SK-N-SH (cell line): ENCODE measurements around the gene TMPRSS9. TPM values are rescaled to one million over a fixed set of nuclear protein-coding genes. Genes with fewer than 3 reads are reported as not detected.

Experiments used
- CTCF ChIA-PET: fragments of 300-600, 350-600 bp; formaldehyde crosslinking; extraction: SDS; loops from one replicate; lab custom pipeline; 2021; lab: Yijun Ruan, JAX
- POLR2A ChIA-PET: fragments of 350-600 bp; sonication (Branson Sonifier 250); formaldehyde crosslinking; extraction: SDS; loops from one replicate; lab custom pipeline; 2020; ENCODE audit warnings: antibody characterized with exemption, inconsistent platforms; lab: Yijun Ruan, JAX
- DNase-seq: peaks from one replicate; pipeline ENCODE4 v3.0.0; 2012
- H2AFZ ChIP-seq: fragments of 200-600 bp; sonication (generic); 2 replicates; pipeline ENCODE4 v1.8.1; 2016; ENCODE audit warnings: antibody characterized with exemption, mild to moderate bottlenecking, low read depth
- H3F3A ChIP-seq: fragments of 200-600 bp; sonication (generic); replicated peaks from 2 replicates; pipeline ENCODE3; 2016; ENCODE audit warnings: antibody characterized with exemption, mild to moderate bottlenecking; ENCODE audit not compliant: insufficient read depth
- H3K27ac ChIP-seq, 2 experiments: fragments of 200-500 bp in 1 of 2; fragments of 200-600 bp in 1 of 2; sonication (Bioruptor generic) in 1 of 2; sonication (generic), shearing (Covaris generic) in 1 of 2; 2 replicates each; pipeline versions ENCODE4 v1.5.1 to v1.6.1; 2014 to 2016; ENCODE audit warnings: low read depth in 2 of 2, inconsistent platforms in 1 of 2, low read length in 1 of 2, mild to moderate bottlenecking in 1 of 2, mixed read lengths in 1 of 2
- H3K27me3 ChIP-seq: fragments of 200-600 bp; sonication (generic), shearing (Covaris generic); 2 replicates; pipeline ENCODE4 v1.6.1; 2016; ENCODE audit warnings: mixed run types; ENCODE audit not compliant: insufficient read depth
- H3K36me3 ChIP-seq, 2 experiments: fragments of 200-500 bp in 1 of 2; fragments of 200-600 bp in 1 of 2; sonication (Bioruptor generic) in 1 of 2; sonication (generic) in 1 of 2; replicated peaks in 1 of 2; 2 replicates each; pipeline versions ENCODE3 to v1.5.1; 2014 to 2016; ENCODE audit warnings: low read length in 1 of 2, mild to moderate bottlenecking in 1 of 2; ENCODE audit not compliant: insufficient read depth in 2 of 2, control insufficient read depth in 1 of 2
- H3K4me1 ChIP-seq, 2 experiments: fragments of 200-500 bp in 1 of 2; fragments of 200-600 bp in 1 of 2; sonication (Bioruptor generic) in 1 of 2; sonication (generic), shearing (Covaris generic) in 1 of 2; 2 replicates each; pipeline versions ENCODE4 v1.5.1 to v1.6.1; 2014 to 2016; ENCODE audit warnings: low read depth in 1 of 2, low read length in 1 of 2, mixed run types in 1 of 2; ENCODE audit not compliant: insufficient read depth in 2 of 2, control insufficient read depth in 1 of 2
- H3K4me2 ChIP-seq: fragments of 200-600 bp; sonication (generic), shearing (Covaris generic); 2 replicates; pipeline ENCODE4 v1.6.1; 2017; ENCODE audit warnings: mixed run types
- H3K4me3 ChIP-seq, 2 experiments: fragments of 200-500 bp in 1 of 2; fragments of 200-600 bp in 1 of 2; sonication (Bioruptor generic) in 1 of 2; sonication (generic), shearing (Covaris generic) in 1 of 2; 2 replicates each; pipeline versions ENCODE4 v1.5.1 to v1.8.1; 2014 to 2016; ENCODE audit warnings: low read depth in 2 of 2, inconsistent platforms in 1 of 2, low read length in 1 of 2, mild to moderate bottlenecking in 1 of 2, mixed read lengths in 1 of 2, moderate library complexity in 1 of 2
- H3K79me2 ChIP-seq: fragments of 200-600 bp; sonication (generic); 2 replicates; pipeline ENCODE4 v1.8.1; 2017; ENCODE audit warnings: mild to moderate bottlenecking; ENCODE audit not compliant: insufficient read depth
- H3K9ac ChIP-seq: fragments of 200-600 bp; sonication (generic); 2 replicates; pipeline ENCODE4 v1.6.1; 2017; ENCODE audit warnings: mixed run types
- H3K9me2 ChIP-seq: fragments of 200-600 bp; sonication (generic); 2 replicates; pipeline ENCODE4 v1.6.1; 2017; ENCODE audit warnings: mixed run types
- H3K9me3 ChIP-seq: fragments of 200-600 bp; sonication (generic); 2 replicates; pipeline ENCODE4 v1.6.1; 2017; ENCODE audit warnings: mixed run types, mild to moderate bottlenecking, moderate library complexity
- H4K20me1 ChIP-seq: fragments of 200-600 bp; sonication (generic); 2 replicates; pipeline ENCODE4 v1.6.1; 2017; ENCODE audit warnings: mild to moderate bottlenecking, mixed run types; ENCODE audit not compliant: insufficient read depth
- CHD2 ChIP-seq: fragments of 150-350 bp; IDR thresholded peaks from 2 replicates; pipeline ENCODE4 v1.6.1; 2018; ENCODE audit warnings: low read length; ENCODE audit not compliant: partially characterized antibody
- FOSL2 ChIP-seq: IDR thresholded peaks from 2 replicates; pipeline ENCODE4 v1.4.0; 2012; ENCODE audit warnings: low read depth, mild to moderate bottlenecking, moderate library complexity, borderline replicate concordance
- GATA2 ChIP-seq: sonication (generic); formaldehyde crosslinking; IDR thresholded peaks from 2 replicates; pipeline ENCODE4 v1.5.0; 2020; ENCODE audit warnings: mild to moderate bottlenecking, missing genetic modification reagents
- MXI1 ChIP-seq: IDR thresholded peaks from 2 replicates; pipeline ENCODE4 v1.6.1; 2012; ENCODE audit warnings: mild to moderate bottlenecking, low read depth, low read length, improper control_type of control experiment
- NFIC ChIP-seq: IDR thresholded peaks from 2 replicates; pipeline ENCODE4 v1.4.0; 2012; ENCODE audit warnings: borderline replicate concordance
- NRF1 ChIP-seq: IDR thresholded peaks from 2 replicates; pipeline ENCODE4 v1.6.1; 2012; ENCODE audit warnings: low read depth, mild to moderate bottlenecking, low read length
- SIN3A ChIP-seq: IDR thresholded peaks from 2 replicates; pipeline ENCODE4 v1.6.1; 2012; ENCODE audit warnings: low read depth, mild to moderate bottlenecking, low read length, moderate library complexity, borderline replicate concordance
- SMC3 ChIP-seq: IDR thresholded peaks from 2 replicates; pipeline ENCODE4 v1.6.1; 2012; ENCODE audit warnings: low read depth, low read length, improper control_type of control experiment
- TAF1 ChIP-seq: IDR thresholded peaks from 2 replicates; pipeline ENCODE4 v1.6.1; 2012; ENCODE audit warnings: low read depth, mild to moderate bottlenecking, low read length, moderate library complexity, borderline replicate concordance
- WGBS: methylation state at CpG from one replicate; pipeline ENCODE4 v1.1.6; 2017; ENCODE audit warnings: low lambda C conversion rate; 5-methylcytosine and 5-hydroxymethylcytosine counted together
- polyA plus RNA-seq, 3 experiments: library from polyadenylated mRNA; depleted of rRNA; stranded (reverse); fragments of >200 nt; gene quantifications; 2 replicates each; pipeline ENCODE4 v1.2.3, GENCODE V29; 2012
- TF ChIP-seq, protein P1 (sequence below): IDR thresholded peaks from 2 replicates; pipeline ENCODE4 v1.4.0; 2012; ENCODE audit warnings: low read depth, borderline replicate concordance
- TF ChIP-seq, protein P2 (sequence below): IDR thresholded peaks from 2 replicates; pipeline ENCODE4 v1.4.0; 2012; ENCODE audit warnings: low read depth, borderline replicate concordance
- TF ChIP-seq, protein P3 (sequence below): IDR thresholded peaks from 2 replicates; pipeline ENCODE4 v1.6.1; 2012; ENCODE audit warnings: mild to moderate bottlenecking, low read depth, low read length, moderate library complexity
- TF ChIP-seq, protein P4 (sequence below): IDR thresholded peaks from 2 replicates; pipeline ENCODE4 v1.4.0; 2012; ENCODE audit warnings: low read depth
- TF ChIP-seq, protein P5 (sequence below): IDR thresholded peaks from 2 replicates; pipeline ENCODE4; 2012

Gene TMPRSS9
- polyA plus RNA-seq, 1 of the 3 experiments (the other 2 are of a cell fraction) = not detected

DNA sequence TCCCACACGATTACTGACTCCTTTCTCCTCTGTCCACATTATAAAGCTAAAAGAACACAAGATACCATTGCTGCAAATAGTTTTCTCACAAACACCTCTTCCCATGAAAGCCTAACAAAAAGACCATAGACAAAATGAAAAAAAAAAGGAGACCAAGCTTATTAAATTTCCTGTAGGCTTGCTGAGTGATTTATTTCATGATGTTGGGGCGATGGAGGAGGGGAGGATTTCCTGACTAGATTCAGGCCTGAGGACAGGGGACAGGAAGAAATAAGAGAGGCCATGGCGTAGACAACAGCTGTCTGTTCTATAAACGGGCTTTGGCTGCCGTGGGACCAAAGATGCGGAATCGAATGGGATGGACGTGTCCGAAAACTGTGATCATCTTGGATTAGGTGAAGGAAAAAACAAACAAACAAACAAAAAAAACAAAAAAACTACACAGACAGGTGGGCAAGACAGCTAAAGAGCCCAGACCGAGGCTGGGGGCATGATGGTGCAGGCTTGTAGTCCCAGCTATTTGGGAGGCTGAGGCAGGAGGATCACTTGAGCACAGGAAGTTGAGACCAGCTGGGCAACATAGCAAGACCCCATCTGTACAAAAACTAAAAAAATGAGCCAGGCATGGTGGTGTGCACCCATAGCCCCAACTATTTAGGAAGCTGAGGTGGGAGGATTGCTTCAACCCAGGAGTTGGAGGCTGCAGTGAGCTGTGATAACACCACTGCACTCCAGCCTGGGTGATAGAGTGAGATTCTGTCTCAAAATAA, 5.3 kb downstream of the TMPRSS9 start (continued):
- TF ChIP-seq, protein P1, sequence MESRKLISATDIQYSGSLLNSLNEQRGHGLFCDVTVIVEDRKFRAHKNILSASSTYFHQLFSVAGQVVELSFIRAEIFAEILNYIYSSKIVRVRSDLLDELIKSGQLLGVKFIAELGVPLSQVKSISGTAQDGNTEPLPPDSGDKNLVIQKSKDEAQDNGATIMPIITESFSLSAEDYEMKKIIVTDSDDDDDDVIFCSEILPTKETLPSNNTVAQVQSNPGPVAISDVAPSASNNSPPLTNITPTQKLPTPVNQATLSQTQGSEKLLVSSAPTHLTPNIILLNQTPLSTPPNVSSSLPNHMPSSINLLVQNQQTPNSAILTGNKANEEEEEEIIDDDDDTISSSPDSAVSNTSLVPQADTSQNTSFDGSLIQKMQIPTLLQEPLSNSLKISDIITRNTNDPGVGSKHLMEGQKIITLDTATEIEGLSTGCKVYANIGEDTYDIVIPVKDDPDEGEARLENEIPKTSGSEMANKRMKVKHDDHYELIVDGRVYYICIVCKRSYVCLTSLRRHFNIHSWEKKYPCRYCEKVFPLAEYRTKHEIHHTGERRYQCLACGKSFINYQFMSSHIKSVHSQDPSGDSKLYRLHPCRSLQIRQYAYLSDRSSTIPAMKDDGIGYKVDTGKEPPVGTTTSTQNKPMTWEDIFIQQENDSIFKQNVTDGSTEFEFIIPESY = no peak
- TF ChIP-seq NFIC (no peak), TAF1 (no peak), MXI1 (no peak), NRF1 (no peak), SMC3 (no peak), CHD2 (no peak)
- TF ChIP-seq, protein P2, sequence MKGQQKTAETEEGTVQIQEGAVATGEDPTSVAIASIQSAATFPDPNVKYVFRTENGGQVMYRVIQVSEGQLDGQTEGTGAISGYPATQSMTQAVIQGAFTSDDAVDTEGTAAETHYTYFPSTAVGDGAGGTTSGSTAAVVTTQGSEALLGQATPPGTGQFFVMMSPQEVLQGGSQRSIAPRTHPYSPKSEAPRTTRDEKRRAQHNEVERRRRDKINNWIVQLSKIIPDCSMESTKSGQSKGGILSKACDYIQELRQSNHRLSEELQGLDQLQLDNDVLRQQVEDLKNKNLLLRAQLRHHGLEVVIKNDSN = no peak
- TF ChIP-seq, protein P3, sequence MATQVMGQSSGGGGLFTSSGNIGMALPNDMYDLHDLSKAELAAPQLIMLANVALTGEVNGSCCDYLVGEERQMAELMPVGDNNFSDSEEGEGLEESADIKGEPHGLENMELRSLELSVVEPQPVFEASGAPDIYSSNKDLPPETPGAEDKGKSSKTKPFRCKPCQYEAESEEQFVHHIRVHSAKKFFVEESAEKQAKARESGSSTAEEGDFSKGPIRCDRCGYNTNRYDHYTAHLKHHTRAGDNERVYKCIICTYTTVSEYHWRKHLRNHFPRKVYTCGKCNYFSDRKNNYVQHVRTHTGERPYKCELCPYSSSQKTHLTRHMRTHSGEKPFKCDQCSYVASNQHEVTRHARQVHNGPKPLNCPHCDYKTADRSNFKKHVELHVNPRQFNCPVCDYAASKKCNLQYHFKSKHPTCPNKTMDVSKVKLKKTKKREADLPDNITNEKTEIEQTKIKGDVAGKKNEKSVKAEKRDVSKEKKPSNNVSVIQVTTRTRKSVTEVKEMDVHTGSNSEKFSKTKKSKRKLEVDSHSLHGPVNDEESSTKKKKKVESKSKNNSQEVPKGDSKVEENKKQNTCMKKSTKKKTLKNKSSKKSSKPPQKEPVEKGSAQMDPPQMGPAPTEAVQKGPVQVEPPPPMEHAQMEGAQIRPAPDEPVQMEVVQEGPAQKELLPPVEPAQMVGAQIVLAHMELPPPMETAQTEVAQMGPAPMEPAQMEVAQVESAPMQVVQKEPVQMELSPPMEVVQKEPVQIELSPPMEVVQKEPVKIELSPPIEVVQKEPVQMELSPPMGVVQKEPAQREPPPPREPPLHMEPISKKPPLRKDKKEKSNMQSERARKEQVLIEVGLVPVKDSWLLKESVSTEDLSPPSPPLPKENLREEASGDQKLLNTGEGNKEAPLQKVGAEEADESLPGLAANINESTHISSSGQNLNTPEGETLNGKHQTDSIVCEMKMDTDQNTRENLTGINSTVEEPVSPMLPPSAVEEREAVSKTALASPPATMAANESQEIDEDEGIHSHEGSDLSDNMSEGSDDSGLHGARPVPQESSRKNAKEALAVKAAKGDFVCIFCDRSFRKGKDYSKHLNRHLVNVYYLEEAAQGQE = no peak
- TF ChIP-seq, protein P4, sequence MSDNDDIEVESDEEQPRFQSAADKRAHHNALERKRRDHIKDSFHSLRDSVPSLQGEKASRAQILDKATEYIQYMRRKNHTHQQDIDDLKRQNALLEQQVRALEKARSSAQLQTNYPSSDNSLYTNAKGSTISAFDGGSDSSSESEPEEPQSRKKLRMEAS = no peak
- TF ChIP-seq, protein P5, sequence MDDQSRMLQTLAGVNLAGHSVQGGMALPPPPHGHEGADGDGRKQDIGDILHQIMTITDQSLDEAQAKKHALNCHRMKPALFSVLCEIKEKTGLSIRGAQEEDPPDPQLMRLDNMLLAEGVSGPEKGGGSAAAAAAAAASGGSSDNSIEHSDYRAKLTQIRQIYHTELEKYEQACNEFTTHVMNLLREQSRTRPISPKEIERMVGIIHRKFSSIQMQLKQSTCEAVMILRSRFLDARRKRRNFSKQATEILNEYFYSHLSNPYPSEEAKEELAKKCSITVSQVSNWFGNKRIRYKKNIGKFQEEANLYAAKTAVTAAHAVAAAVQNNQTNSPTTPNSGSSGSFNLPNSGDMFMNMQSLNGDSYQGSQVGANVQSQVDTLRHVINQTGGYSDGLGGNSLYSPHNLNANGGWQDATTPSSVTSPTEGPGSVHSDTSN = no peak

DNA sequence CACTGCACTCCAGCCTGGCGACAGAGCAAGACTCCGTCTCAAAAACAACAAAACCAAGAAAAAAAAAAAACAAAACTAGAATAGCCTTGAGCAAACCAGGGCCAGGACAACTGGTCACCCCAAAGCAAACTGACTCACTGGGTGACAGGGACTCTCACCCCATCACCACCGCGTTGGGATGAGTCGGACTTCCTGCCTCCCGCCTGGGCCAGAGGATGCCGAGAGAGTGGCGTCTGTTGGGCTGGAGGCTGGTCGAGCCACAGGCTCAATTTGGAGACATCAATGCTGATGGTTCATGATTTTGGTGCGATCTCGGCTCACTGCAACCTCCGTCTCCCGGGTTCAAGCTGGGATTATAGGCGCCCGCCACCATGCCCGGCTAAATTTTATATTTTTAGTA, 11.6 kb downstream of the TMPRSS9 start:
- WGBS = 50% methylated on average over 16 of the region's 16 CpGs
- Histone ChIP-seq H3K9me2 (no peaks in the 10 kb centered on the region), H3K4me2 (no peak overlapping the region), H4K20me1 (no peaks in the 10 kb centered on the region), H3K79me2 (no peaks in the 10 kb centered on the region), H3F3A (peaks cover 4% of the 10 kb centered on the region), H3K27ac (no peak overlapping the region; a peak in 1 of 4 replicates), H3K4me1 (no peaks in the 10 kb centered on the region), H3K36me3 (no peaks in the 10 kb centered on the region), H3K4me3 (no peak overlapping the region), H3K9me3 (no peaks in the 10 kb centered on the region), H3K27me3 (no peaks in the 10 kb centered on the region), H3K9ac (no peak overlapping the region), H2AFZ (0 out of 2 replicates have a peak overlapping the region, but pooled peaks have one; percentile 22)
- CTCF ChIA-PET = interaction anchor here (1.0 to 1.2 kb wide), 2 partner anchors 13 to 46 kb away, joined by 3 read pairs; no protein-coding TSS in a partner anchor
- TF ChIP-seq FOSL2 = peak; percentile 38; the same call in 1 of the 2 replicates
- TF ChIP-seq, protein P2 = no peak
- TF ChIP-seq GATA2 (CRISPR knock-in tag) = no peak
- TF ChIP-seq SIN3A = no peak
- DNase-seq = no peak
- POLR2A ChIA-PET = no interaction called here
